ENCODE measurements around the gene ZNF48.
A peak's percentile ranks its signal among the peaks of the same experiment; 100 is the strongest.

Gene ZNF48

DNA sequence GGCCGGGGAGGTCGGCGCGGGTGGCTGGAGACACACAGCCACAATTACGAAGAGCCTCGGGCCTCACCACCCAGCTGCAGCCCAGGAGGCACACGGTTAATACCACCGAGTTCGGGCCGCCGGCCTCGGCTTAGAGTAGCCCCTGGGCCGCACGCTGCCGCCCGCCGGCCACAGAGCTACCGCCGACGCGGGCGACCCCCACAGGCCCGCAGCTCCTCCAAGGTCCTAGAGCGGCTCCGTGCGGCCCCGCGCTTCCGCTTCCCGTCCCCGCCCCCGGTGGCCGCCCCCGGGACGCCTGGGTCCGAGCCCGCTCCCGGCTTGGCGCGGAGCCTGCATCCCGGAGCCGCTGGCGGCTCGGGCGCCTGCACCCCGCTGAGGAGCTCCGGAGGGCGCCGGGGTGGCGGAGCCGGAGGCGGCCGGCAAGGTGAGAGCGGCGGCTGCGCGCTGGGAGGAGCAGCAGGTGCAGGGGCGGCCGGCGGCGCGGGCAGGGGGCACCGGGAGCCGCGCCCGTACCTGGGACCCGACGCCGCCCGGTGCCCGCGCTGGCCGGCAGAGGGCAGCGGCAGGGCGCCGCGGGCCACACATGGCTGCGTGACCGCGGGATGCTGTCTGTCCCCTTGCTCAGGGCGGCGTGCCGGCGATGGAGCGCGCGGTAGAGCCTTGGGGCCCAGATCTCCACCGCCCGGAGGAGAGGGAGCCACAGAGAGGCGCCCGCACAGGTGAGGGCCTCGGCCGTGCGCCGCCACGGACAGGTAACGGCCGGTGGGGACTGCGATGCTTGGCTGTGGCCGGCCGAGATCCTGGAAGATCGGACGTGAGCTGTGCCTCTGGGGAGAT is at the start of gene ZNF48:
ZNF48 (plus strand) TSS at position 266 of the 837 bp plus-strand sequence; CDS start at position 641, 375 bp downstream.
- H3K27me3 ChIP-seq: no peaks in the 10 kb centered on the region
- peak within 1 kb of the TSS; percentile 69 to 81 for H3K4me3 ChIP-seq
- TF ChIP-seq, protein P1, sequence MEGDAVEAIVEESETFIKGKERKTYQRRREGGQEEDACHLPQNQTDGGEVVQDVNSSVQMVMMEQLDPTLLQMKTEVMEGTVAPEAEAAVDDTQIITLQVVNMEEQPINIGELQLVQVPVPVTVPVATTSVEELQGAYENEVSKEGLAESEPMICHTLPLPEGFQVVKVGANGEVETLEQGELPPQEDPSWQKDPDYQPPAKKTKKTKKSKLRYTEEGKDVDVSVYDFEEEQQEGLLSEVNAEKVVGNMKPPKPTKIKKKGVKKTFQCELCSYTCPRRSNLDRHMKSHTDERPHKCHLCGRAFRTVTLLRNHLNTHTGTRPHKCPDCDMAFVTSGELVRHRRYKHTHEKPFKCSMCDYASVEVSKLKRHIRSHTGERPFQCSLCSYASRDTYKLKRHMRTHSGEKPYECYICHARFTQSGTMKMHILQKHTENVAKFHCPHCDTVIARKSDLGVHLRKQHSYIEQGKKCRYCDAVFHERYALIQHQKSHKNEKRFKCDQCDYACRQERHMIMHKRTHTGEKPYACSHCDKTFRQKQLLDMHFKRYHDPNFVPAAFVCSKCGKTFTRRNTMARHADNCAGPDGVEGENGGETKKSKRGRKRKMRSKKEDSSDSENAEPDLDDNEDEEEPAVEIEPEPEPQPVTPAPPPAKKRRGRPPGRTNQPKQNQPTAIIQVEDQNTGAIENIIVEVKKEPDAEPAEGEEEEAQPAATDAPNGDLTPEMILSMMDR (IDR thresholded peaks at IDR 0.05): peak; percentile 5 to 58
- H3K9me3 ChIP-seq: no peaks in the 10 kb centered on the region
- H3K36me3 ChIP-seq: peaks cover 0 to 17% (median 17%) of the 10 kb centered on the region in 3 donors
- H3K27ac ChIP-seq: peak within 1 kb of the TSS; percentile 79 to 83
- H3K4me1 ChIP-seq: peaks cover 0 to 27% (median 23%) of the 10 kb centered on the region in 4 donors
- DNase-seq: peak; percentile 82 to 92
- intact Hi-C loops (cut with DNase I; ENCODE audit: low total_unique reads): loop anchor here (2.0 kb wide), 1 partner anchor 17 kb away; no protein-coding TSS in a partner anchor

DNA sequence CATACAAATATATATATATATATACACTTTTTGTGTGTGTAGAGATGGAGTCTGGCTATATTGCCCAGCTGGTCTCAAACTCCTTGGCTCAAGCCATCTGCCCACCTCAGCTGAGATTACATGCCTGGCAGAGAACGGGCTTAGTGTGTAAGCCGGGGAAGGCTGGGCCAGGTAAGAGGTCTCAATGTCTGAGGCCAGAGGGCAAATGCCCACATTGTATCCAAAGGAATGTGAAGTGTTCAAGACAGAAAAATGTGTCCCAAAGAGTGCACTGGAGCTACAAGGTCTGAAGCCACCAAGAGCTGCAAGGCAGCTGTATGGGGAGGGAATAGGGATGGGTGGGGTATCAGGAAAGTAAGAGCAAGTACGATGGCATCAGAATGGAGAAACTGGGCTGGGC is 48.9 kb upstream of the ZNF48 start:
- Histone ChIP-seq H3K4me1 (peaks cover 0 to 2% (median under 1%) of the 10 kb centered on the region in 4 donors), H3K9me3 (no peaks in the 10 kb centered on the region), H3K36me3 (peaks cover 0 to 16% (median 8%) of the 10 kb centered on the region in 3 donors), H3K27ac (no peak overlapping the region), H3K4me3 (no peak overlapping the region), H3K27me3 (no peaks in the 10 kb centered on the region)
- intact Hi-C loops (cut with DNase I; ENCODE audit: low total_unique reads): no loop called here
- TF ChIP-seq, protein P1 (IDR thresholded peaks at IDR 0.05): no peak
- no peak for DNase-seq

DNA sequence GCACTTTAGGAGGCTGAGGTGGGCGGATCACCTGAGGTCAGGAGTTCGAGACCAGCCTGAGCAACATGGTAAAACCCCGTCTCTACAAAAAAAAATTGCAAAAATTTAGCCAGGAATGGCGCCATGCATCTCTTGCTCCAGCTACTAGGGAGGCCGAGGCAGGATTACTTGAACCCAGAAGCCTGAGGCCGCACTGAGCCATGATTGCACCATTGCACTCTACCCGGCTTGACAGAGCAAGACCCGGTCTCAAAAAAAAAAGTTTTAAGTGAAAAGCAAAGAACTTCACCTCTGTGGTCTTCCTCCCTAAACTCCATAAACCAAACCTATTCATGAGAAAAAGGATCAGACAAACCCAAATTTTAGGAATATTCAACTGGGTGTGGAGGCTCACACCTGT is 47.1 kb upstream of the ZNF48 start:
- Histone ChIP-seq H3K9me3 (no peaks in the 10 kb centered on the region), H3K27me3 (no peaks in the 10 kb centered on the region), H3K4me3 (no peak overlapping the region), H3K27ac (no peak overlapping the region), H3K36me3 (peaks cover 0 to 34% (median 25%) of the 10 kb centered on the region in 3 donors), H3K4me1 (peaks cover 0 to 19% (median 18%) of the 10 kb centered on the region in 4 donors)
- TF ChIP-seq, protein P1 (IDR thresholded peaks at IDR 0.05): no peak
- intact Hi-C loops (cut with DNase I; ENCODE audit: low total_unique reads): no loop called here
- no peak for DNase-seq

DNA sequence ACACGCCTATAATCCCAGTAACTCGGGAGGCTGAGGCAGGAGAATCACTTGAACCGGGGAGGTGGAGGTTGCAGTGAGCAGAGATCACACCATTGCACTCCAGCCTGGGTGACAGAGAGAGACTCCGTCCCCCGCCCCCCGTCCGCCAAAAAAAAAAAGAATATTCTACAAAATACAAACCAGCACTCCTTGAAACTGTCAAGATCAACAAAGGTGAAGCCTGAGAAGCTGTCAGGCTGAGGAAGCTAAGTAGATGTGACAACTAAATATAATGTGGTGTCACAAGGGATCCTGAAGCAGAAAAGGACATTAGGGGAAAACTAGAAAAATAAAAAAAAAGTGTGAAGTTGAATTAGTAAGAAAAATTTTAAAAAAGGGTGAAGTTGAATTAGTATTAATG is 46.3 kb upstream of the ZNF48 start:
- TF ChIP-seq, protein P1 (IDR thresholded peaks at IDR 0.05): no peak
- H3K4me3 ChIP-seq: no peak overlapping the region
- H3K4me1 ChIP-seq: peaks cover 0 to 27% (median 27%) of the 10 kb centered on the region in 4 donors
- H3K9me3 ChIP-seq: no peaks in the 10 kb centered on the region
- DNase-seq: no peak
- intact Hi-C loops (cut with DNase I; ENCODE audit: low total_unique reads): no loop called here
- H3K27me3 ChIP-seq: no peaks in the 10 kb centered on the region
- no peak overlapping the region for H3K27ac ChIP-seq
- H3K36me3 ChIP-seq: peaks cover 0 to 42% (median 33%) of the 10 kb centered on the region in 3 donors

DNA sequence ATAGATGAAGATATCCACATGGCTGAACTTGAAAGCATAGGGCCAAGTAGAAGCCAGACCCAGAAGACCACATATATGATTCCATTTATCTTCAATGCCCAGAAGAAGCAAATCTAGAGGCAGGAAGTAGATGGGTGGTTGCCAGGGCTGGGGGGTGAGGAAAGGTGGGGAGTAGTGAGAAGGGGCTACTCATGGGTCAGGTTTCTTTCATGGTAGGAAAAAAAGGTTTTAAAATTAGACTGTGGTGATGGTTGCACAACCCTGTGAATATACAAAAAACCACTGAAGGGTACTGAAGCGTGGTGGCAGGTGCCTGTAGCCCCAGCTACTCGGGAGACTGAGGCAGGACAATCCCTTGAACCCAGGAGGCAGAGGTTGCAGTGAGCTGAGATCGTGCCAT is 45.5 kb upstream of the ZNF48 start:
- H3K36me3 ChIP-seq: peaks cover 0 to 42% (median 34%) of the 10 kb centered on the region in 3 donors
- no peak for DNase-seq
- H3K27me3 ChIP-seq: no peaks in the 10 kb centered on the region
- H3K4me3 ChIP-seq: no peak overlapping the region
- no peak overlapping the region for H3K27ac ChIP-seq
- intact Hi-C loops (cut with DNase I; ENCODE audit: low total_unique reads): no loop called here
- H3K9me3 ChIP-seq: no peaks in the 10 kb centered on the region
- H3K4me1 ChIP-seq: peaks cover 0 to 35% (median 33%) of the 10 kb centered on the region in 4 donors
- TF ChIP-seq, protein P1 (IDR thresholded peaks at IDR 0.05): no peak
